GM18909 (cell line): ENCODE measurements around the gene ZNF525.
A peak's percentile ranks its signal among the peaks of the same experiment; 100 is the strongest.
"Not testable (repeated sequence)": the region's sequence is repeated elsewhere in the genome, so short reads cannot be mapped to it uniquely, and the experiment has no call there.

ENCODE experiments used
- ATAC-seq: cut with Tn5 transposase; IDR thresholded peaks from one replicate; pipeline ENCODE4 v1.9.1; 2021; ENCODE audit warnings: mild to moderate bottlenecking; ENCODE audit not compliant: unreplicated experiment, poor library complexity

The ZNF525 gene

DNA sequence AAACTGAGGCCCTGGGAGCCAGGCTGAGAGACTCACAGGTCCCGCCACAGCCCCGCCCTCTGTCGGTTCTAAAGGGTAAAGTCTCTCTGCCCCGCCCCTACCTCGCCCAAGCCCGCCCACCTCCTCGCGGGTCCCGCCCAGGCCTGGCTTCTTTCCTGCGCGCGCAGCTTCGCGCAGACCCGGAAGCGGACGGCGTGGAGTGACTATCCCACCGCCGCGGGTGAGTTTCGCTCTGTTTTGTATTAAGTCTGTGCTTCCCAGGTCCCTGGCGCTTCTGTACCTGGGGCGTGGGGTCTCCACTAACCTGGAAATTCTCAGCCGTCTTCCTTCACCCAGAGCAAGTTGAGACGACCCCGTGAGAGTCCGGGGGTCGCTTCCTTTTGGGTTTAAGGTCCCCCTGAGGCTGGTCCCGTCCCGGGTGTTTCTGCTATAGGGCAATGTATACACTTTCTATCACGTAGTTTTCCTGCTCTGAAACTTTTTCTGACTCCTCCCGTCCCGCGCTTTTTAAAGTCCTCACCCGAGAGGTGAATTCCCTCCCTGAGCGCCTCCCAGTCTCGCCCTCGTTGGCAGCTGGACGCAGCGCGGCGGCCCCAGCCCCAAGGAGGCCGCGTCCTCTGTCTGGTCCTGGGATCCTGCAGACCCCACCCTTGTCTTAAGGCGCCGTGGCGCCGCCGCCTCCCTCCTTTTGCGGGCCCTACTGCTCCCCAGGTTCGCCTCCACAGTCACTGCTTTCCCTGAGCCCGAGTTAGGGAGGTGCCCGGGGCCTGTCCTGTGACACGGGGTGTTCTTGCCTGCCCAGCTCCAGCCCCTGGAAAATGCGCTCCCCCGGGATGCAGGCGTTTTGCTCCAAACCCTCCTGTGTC lies 29.7 kb downstream of the ZNF525 start, which contains the start of gene ZNF765:
TSS of gene ZNF765 (plus strand) at position 176 of the 866 bp plus-strand sequence. CDS start 2,867 bp downstream, outside the sequence.
- peak; percentile 91 for ATAC-seq

GRCh38 chr19:53395840-53396524 lies 30.5 kb downstream of the ZNF525 start:
- ATAC-seq, result not testable (repeated sequence)

GRCh38 chr19:53396525-53396868 lies 31.0 kb downstream of the ZNF525 start:
- ATAC-seq, result no peak

DNA sequence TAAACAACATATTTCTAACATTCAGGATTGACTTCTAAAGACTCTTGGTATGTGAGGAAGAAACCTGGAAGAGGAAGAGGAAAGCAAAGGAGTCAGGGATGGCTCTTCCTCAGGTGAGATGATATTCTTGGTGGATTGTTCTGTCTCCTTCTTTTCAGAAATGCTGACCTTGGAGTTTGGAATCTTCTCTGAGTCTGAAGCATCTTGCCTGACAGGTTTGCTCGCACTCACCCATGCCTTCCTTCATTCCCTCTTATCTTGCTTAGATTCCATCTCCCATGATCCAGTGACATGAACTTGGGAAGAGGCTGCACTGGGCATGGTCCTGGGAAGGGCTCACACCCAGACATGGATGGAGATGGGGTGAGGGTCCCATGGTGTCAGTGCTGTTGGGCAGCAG lies 32.4 kb downstream of the ZNF525 start:
- ATAC-seq, result not testable (repeated sequence)

DNA sequence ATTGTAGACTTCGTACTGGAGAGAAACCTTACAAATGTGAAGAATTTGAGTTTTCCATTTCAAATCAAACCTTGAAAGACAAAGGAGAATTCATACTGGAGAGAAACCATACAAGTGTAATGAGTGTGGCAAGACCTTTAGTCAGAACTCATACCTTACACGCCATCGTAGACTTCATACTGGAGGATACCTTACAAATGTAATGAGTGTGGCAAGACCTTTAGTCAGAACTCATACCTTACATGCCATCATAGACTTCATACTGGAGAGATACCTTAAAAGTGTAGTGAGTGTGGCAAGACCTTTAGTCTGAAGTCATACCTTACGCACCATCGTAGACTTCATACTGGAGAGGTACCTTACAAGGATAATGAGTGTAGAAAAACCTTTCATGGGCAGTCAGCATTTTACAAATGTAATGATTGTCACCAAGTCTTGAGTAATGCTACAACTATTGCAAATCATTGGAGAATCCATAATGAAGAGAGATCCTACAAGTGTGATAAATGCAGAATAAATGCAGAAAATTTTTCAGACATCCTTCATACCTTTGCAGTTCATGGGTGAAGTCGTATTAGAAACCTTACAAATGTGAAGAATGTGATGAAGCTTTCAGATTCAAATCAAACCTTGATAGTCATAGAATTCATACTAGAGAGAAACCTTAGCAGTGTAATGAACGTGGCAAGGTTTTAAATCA lies 44.1 kb downstream of the ZNF525 start:
- ATAC-seq, result no peak

DNA sequence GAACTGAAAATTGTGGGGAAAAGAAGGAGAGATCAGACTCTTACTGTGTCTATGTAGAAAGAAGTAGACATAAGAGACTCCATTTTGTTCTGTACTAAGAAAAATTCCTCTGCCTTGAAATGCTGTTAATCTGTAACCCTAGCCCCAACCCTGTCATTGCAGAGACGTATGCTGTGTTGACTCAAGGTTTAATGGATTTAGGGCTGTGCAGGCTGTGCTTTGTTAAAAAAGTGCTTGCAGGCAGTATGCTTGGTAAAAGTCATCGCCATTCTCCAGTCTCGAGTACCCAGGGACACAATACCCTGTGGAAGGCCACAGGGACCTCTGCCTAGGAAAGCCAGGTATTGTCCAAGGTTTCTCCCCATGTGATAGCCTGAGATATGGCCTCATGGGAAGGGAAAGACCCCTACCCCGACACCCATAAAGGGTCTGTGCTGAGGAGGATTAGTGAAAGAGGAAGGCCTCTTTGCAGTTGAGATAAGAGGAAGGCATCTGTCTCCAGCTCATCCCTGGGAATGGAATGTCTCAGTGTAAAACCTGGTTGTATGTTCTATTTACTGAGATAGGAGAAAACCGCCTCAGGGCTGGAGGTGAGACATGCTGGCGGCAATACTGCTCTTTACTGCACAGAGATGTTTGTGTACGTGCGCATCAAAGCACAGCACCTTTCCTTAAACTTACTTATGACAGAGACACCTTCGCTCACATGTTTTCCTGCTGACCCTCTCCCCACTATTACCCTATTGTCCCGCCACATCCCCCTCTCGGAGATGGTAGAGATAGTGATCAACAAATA lies 55.2 kb downstream of the ZNF525 start:
- not testable (repeated sequence) for ATAC-seq

GRCh38 chr19:53422551-53422950 lies 57.0 kb downstream of the ZNF525 start:
- no peak for ATAC-seq

DNA sequence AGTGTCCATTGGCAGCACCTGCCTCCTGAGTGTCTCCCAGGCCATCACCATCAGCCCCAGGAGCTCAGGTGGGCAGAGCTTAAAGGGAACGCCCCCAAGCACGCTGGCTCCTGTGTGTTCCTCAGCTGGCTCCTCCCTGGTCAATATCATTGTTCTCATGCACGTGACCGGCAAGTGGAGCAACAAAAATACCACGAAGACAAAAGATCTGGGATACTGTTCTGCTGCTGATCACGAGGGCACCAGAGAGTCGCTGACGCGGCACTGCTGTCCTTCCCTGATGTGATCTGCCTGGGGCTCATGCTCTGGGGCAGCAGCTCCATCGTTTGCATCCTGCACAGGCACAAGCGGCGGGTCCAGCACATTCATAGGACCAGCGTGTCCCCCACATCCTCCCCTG lies 57.6 kb downstream of the ZNF525 start:
- ATAC-seq, result not testable (repeated sequence)

DNA sequence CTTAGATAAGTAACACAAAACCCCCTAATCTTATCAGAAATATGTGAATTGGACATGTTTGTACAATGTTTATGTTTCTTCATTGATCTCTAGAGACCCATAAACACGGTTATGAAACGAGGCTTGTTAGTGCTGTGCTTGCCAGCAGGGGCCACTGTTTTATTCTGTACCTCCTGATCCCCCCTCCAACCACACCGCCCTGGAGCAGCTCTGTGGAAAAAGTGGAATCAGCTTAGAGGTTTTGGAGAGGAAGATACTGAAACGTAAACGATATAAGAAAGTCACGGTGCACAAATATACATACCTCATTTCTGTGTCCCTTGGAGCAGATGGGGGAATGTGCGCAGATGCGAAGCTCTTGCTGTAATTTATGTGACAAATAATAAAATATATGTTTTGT lies 58.2 kb downstream of the ZNF525 start:
- ATAC-seq, result not testable (repeated sequence)

GRCh38 chr19:53424968-53425597 lies 59.6 kb downstream of the ZNF525 start:
- no peak for ATAC-seq

- peak; percentile 94 for ATAC-seq
Measured at GRCh38 chr19:53431399-53432087, 66.0 kb downstream of the ZNF525 start, which contains the start of gene ZNF761. Gene ZNF761, plus strand, starts transcription at chr19:53431984. Its CDS starts 15,285 bp downstream, at chr19:53447269.

DNA sequence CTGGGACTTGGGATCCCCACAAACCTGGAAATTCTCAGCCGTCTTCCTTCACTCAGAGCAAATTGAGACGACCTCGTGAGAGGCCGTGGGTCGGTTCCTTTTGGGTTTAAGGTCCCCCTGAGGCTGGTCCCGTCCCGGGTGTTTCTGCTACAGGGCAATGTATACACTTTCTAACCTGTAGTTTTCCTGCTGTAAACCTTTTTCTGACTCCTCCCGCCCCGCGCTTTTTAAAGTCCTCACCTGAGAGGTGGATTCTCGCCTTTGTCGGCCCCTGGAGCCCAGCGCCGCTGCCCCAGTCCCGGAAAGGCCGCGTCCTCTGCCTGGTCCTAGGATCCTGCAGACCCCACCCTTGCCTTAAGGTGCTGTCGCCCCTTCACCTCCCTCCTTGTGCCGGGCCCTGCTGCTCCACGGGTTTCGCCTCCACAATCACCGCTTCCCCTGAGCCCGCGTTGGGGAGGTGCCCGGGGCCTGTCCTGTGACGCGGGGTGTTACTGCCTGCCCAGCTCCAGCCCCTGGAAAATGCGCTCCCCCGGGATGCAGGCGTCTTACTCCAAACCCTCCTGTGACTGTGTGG lies 66.7 kb downstream of the ZNF525 start:
- peak; percentile 28 for ATAC-seq
